ENCODE results near the gene MATN1.

MATN1 gene

DNA sequence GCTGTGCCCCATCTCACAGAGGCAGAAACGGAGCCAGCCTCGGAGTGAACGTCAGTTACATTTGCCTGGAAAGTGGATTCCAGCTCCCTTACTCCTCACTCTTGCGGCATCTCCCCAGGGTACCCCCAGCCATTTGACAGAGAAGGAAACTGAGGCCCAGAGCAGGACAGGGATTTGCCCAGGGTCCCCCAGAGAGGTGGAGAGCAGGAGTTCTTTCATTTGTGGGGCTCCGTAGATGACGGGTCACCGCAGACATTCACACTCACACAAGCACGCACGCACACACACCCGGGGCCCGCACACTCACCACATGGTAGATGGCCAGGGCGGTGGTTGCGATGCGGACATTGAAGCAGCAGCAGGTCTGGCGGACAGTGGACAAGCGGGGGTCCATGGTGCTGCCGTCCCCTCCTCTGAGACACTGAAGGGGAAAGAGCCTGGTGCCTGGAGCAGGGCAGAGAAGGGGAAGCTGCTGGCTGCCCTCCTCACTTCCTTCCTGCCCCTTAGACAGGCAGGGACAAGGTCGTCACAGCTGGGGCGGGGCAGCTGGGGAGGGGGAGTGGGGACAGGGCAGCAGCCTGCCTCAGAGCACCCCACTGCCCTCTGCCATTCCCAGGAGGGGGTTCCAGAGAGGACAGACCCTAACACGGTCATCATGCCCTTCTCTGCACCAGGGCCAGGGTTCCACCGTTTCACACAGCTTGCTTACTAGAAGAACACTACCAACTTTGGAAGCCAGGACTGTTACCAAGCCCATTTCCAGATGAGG lies 34.2 kb upstream of the MATN1 start, which contains the start of gene LAPTM5:
Gene LAPTM5 (minus strand): TSS at position 423 of the 769 bp plus-strand sequence. CDS start 29 bp downstream, at position 394.
- DNase-seq, result peak; percentile 48

DNA sequence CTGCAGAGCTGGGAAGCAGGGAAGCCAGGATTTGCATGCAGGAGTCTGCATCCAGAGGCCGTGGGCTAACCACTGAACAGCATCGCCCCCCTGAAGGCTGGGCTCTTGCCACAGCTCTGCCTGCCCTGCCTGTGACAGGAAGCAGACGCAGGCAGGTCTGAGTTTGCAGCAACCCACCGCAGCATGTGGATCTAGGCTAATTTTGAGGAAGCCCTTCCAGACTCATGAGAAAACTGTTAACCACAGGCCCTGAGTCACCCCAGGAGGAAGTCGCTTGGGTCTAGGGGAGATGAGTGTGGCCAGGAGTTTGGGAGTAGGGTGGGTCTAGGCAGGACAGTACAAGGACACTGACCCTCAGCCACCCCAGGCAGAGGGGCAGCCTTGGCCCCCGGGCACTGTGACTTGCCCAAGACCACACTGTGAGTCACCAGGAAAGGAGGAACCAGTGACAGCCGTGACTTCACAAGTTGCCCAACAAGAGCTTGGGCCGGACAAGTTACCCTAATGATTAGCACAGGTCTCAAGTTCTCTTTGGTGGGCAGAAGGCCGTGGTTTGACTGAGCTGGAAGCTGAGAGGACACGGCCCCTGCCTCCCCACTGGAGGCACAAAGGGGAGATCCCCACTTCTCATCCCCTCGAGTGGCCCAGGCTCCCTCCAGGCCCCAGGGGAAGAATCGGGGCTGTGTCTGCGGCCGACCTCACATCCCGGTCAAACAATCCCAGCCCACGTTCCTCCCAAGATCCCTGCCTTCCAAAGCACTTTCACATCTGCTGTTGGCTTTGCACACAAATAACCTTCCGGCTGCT lies 33.4 kb upstream of the MATN1 start:
- peak; percentile 75 for DNase-seq

DNA sequence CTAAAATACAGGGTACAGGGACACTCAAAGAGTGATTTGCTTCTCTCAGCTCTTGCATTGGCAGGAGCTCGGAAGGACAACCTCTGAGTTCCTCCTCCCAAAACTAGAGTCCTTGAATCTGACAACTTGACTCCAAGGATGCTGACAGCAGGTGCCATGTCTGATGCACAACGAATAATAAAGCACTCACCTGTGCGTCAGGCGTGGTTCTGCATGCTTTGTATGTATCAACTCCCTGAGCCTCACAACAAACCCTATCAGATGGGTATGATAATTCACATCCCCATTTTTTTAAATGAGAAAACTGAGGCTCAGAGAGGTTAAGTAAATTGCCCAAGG lies 32.8 kb upstream of the MATN1 start:
- DNase-seq, result no peak

DNA sequence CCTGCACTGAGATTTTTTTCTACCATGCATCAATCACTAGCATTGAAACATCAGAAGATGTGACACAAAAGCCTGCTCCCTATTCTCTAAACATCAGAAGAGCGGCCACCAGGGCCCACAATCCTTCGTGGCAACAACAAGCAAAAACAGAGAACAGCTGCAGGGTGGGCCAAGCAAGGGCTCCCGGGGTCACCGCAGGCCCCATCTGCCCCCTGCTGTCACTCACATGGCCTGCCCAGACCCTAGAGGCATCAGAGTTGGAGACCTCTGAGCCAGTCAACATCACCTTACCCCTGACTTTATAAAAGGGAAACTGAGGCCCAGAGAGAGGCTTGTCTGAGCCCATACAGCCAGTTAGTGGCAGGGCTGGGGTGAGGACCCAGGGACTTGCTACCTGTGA lies 32.4 kb upstream of the MATN1 start:
- no peak for DNase-seq

DNA sequence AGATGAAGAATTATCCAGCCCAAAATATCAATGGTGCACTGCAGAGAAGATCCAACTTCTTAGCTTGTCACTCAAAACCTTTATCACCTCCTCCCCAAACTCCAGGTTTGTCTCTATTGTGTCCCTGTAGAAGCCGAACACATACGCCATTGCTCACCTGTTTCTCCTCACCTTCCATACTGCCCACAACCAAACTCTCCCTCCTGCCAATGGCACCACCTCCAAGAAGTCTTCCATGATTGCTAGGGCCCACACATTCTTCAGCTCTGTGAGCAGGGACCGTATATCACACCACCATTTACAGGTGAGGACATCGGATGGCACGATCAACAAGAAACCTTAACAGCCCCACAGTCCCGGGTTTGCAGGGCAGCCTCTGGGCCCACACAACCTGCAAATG lies 31.9 kb upstream of the MATN1 start:
- DNase-seq, result no peak

DNA sequence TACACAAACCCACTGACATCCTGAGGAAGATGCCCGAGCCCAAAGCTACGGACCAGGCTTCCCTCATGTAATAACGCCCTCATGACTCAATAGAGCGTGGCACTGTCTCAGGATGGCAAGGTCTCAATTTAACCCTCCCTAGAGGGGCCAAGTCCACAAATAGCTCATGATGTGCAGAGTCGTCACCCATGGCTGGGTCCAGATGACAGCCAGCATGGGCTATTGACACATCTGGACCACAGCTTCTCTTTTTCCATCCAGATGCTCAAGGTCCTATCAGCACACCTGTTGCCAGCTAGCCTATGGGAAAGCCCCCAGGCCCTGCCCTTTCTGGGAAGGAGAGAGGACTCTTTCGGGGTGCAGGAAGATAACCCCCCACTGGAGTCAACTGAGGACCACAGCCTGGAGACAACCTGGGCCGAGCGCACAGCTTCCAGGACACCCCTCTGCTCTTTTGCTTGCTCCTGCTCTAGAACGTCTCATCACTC lies 31.3 kb upstream of the MATN1 start:
- DNase-seq, result no peak

DNA sequence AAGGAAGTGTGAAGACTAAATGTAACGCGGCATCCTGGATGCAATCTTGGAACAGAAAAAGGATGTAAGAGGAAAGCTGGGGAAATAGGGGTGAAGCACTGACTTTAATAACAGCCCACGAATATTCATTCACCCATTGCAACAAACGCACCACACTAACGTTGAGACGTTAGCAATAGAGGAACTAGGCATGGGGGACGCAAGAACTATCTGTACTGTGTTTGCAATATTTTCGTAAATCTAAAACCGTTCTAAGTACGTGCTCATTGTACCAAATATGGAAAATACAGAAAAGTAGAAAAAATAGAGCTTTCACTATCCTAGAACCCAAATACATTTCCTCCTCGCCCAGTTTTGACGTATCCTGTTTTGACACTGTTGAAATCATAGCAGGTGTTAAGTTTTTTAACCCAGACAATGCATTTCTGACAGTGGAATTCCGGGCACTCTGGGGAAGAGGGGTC lies 30.3 kb upstream of the MATN1 start:
- DNase-seq, result no peak

DNA sequence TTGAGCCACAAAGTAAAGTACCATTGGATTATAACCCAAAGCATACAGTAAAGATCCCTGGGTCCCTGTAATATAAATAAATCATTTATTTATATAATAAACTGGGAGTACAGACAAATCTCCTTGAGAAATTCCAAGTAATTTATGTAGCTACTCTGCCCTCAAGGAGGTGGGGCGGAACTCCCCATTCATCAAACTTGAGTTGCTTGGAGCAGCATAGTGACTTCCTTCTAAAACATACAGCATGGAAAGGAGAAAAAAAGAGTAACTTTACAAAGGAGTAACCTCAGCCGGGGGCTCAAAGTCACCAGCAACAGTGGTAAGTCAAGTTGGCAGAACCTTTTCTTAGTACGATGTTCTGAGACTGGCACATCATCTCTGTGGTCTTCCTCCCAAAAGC lies 29.7 kb upstream of the MATN1 start:
- no peak for DNase-seq

DNA sequence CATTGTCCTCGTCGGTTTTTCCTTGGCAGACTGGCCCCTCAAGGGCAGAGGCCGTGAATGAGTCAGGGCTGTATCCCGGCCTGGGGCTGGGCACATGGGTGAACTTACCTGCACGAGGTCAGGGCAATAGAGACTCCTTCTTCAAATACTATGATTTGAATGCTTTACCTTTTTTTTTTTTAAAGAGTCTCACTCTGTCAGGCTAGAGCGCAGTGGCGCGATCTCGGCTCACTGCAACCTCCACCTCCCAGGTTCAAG lies 29.2 kb upstream of the MATN1 start:
- DNase-seq, result no peak

DNA sequence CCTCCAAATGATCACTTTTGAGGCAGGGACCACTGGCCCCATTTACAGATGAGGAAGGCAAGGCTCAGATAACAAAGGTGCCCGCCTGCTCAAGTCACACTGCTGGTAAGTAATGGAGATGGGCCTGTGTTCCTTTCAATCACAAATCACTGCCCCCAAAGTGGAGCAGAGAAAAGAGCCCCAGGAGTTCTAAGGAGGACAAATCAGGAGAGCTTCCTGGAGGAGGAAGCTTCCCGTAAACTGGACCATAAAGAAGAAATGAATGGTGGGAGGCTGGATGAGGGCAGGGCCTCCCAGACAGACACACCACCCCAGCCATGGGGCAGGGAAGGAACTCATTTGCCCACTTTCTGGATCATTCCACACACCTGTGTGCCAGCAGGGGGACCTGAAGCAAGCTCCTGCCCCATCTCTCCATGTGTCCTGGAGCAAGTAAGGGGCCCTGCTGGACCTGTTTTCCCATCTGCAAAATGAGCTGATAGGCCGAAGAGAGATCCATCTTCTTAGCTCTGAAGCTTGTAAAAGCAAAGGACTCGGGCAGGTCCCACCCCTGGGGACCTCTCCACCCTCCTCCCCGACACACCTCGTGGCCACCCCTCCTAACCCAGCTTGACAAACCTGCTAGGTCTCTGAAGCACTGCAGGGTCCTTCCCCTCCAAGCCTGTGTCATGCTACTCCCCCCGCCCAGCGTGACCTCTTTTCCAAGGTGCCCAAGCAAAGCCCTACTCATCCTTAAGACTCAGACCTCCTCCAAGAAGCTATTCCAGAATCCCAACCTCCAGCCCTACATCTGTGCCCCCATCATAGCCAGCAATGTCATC lies 28.7 kb upstream of the MATN1 start:
- DNase-seq, result no peak

DNA sequence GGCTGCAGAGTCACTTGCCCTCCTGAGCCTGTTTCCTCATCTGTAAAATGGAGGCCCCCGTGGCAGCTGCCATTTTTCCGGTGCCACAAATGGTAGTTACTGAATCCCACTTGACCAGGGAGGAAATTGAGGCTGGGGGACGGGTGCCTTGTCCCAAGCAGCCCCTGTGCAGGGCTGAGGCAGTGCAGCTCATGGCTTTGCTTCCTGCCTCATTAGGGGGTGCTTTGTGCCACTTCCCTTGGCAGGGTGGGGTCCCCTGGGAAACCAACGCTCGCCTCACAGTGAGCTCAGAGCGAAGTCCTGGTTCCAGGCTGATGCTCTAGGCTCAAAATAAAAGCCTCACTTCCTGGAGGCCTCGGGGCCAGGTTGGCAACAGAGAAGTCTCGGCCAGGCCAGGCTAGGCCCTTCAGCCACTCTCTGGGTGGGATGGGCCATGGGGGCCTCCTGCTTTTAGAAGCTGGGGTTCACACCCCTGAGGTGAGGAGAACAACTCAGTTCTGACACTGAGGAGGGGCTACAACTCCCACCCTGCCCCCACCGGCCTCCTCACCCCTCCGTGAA lies 27.4 kb upstream of the MATN1 start:
- no peak for DNase-seq

DNA sequence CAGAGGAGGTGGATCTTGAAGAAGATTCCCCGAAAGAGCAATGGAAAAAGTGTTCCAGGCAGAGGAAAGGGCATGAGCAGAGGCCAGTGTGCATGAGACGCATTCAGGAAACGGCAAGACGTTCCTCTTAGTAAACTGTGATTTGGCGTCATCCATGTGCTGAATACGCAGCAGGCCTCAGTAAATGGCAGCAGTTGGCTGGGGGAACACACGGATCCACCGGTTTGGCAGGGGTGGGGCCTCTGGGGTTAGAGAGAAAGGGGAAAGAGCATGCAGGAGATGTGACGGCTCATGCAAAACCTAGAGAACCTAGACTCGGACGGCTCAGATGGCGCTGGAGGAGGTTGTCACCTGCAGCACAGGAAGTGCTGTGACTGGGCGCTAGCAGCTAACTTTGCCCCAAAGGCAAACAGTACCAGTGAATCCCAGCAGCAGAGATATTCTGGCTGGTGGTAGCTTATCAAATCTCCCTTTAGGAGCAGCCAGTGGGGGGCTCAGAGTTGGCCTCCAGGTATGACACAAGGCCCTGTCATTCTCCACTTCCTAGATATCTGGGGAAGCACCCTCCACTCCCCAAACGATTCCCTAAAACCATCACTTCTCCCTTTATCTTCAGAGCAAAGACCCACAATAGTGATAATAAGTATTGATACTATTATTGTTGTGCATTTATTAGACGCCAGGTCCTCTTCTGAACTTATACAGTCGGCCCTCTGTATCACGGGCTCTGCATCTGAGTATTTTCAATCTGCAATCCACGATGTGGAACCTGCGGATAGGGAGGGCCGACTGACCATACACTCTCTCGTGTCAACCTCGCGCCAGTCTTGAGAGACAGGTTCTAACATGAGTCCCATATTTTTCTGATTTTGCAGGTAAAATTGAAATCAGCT lies 26.6 kb upstream of the MATN1 start:
- peak; percentile 68 for DNase-seq

DNA sequence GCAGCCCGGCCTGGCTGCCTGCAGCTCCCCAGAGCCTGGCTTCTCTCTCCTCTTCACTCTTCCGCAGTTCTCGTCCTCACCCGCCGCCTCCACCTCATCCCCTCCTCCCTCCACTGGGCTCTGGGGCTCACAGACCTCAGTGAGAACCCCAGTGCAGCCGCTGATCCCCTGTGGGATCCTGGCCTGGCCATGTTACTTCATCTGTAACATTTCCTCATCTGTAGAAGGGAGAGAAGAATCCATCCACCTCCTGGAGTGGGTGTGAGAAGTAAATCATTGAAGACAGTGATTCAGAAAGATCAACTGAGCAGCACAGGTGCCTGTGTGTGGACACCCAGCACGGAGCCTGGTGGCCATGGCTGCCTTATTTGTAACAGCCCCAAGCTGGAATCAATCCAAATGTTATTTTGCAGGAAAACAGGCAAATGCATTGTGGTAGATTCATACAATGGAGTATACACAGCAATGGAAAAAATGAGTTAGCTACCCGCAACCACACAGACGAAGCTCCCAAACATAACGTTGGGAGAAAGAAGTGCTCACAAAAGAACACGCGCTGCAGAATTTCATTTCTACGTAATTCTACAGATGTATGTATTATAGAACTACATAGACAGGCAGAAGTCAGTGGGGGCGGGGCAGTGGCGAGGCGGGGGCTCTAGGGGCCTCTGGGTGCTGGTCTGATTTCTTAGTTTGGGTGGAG lies 25.5 kb upstream of the MATN1 start:
- DNase-seq, result no peak

DNA sequence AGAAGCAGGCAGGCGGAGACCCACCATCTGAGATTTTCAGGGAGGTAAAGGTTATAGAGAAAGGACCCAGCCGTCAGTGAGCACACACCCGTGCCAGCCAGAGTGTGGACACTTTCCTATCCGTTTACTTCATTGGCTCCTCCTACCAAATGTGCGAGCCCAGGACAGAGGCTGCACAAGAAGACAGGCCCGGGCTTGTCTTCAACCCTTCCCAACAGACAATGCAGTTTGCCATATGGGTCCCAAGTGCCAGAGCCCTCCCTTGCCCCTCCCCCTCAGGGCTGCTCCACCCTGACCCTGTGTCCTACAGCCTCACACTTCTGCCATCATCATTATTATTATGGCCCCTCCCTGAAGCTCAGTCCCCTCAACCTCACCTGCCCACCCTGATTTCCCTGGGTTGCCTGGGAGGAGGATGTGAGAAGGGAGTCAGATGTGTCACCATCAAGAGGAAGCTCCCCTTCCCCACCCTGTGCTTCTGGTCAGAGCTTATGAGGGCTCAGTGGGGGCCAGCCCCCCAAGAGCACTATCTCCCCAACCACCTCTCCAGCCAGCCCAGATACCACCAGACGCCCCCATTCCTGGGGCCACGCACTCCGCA lies 24.8 kb upstream of the MATN1 start:
- DNase-seq, result no peak

DNA sequence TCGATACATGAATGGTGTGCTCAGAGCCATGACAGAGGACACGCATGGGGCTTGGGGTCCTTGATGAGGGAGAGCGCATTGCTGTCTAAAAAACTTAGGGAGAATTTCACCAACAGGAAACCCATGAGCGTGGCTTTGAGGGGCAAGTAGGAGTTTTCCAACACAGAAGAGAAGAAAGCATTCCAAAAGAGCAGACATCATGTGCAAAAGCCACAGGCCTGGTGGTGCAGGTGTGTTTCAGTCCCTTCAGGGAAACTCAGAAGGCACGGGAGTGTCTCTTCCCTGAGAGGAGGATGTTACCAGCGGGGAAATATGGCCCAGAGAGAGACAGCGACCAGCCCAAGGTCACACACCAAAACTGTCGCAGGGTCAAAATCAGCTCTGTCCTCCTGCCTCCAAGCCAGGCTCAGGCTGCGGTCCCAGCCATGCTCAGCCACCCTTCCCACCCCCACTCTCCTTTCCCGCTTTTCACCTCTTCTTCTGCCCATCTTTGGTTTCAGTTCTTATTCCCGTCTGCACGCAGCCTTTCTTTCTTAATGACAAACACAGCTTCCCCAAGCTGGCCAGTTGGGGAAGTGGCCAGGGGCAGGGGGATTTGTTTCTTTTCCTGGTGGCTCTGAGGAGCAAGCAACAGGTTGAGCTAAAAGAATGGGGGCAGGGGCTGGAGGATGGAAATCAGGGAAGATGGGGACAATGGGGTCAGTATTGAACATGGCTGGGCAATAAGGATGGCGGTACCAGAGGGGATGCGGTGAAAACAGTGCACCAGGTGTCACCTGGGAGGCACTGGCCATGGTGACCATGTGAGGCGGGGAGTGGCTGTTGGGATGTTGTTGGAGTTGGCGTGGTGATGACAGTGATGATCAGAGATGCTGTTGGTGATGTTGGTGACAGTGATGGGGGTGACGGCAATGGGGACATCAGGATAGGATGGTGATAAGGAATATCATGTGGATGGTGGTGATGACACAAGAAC lies 23.9 kb upstream of the MATN1 start:
- no peak for DNase-seq

DNA sequence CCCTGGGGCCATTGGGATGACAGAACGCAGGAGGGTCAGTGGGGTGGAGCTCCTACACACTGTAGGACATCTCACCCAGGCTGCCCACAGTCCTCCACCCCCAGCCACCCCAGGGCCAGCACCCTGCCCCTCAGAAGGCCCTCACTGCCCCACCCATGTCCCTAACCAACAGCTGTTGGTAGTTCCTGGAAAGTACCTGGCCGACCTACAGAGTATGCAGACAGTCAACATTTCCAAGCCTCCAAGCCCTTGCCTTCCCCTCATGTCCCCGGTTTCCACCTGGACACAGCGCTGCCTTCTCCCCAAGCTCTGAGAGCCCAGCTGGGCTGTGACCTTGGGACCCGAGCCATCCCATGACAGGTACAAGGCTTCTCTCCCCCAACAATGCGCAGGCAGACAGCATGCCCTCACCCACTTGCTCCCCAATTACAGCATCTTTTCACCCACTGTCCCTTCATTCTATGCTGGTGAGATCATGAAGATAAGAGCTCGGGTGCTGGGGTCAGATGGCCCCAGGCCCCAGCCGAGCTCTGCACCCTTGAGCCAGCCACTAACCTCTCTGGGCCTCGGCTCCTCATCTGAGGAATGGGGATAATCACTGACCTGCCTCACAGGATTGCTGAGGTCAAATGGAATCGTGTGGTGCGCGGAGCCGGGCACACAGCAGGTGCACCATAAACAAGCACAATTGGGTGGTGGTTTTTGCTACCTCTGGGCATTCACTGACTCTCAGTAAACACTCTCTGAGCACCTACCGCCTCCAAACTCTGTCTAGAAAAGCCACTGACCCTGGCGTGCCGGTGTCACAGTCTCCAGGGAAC lies 23.0 kb upstream of the MATN1 start:
- no peak for DNase-seq

DNA sequence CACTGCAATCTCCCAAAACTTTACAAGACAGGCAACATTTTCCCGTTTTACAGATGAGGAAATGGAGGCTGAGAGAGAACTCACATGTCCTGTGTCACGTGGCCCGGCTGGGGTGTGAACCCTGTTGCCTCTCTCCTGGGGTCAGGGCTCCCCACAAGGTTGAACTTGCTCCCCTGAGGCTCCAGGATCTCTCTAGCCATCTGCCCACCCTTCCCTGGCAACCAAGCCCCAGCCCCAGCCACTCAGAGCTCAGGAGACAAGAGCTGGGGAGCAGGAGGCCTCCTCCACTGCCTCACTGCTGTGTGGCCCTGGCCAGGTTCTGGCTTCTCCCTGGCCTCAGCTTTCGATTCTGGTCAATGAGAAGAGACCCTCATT lies 22.4 kb upstream of the MATN1 start:
- DNase-seq, result no peak

DNA sequence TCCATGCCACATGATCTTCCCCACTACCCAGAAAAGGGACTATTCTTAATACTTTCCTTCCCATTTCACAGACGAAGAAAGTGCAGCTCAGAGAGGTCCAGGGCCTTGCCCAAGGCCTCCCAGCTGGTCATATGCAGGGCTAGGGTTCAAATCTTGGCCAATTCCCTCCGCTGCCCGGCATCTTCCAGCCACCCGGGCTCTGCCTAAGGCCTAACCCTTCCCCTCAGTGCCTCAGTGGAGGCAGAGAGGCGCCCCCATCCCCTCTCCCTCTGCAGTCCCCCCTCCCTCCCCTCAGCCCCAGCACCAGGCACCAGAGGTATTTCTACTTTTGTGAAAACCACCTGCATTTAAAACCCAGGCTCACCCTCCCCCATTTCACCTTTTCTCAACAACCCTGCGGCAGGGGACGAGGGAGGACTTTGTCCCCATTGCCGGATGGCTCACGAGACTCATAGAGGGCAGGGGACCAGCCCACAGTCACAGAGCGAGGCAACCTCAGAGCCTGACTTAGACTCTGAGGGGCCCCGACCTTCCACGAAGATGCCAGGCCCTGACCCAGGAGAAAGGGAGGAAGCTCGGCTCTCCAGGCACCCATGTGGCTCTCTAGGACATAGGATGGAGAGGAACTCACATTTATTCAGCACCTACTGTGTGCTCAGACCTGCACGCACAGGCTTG lies 21.9 kb upstream of the MATN1 start:
- no peak for DNase-seq

Measured in stimulated activated CD4-positive, alpha-beta T cell treated with anti-CD3 and anti-CD28 coated beads, Interleukin-1b, Interleukin-23, amount 100 ng/mL, for 48 hours (primary cell).